ENCODE data around the gene PIK3R2. TPM values are rescaled to one million over a fixed set of nuclear protein-coding genes. Genes with fewer than 3 reads are reported as not detected.
A peak's percentile ranks its signal among the peaks of the same experiment; 100 is the strongest.

PIK3R2 gene
- total and polyA plus RNA-seq, 2 of the 13 experiments (the other 11 are each of a cell fraction or from before 2014, with no cell fraction given): 18.6 to 25.3 TPM

DNA sequence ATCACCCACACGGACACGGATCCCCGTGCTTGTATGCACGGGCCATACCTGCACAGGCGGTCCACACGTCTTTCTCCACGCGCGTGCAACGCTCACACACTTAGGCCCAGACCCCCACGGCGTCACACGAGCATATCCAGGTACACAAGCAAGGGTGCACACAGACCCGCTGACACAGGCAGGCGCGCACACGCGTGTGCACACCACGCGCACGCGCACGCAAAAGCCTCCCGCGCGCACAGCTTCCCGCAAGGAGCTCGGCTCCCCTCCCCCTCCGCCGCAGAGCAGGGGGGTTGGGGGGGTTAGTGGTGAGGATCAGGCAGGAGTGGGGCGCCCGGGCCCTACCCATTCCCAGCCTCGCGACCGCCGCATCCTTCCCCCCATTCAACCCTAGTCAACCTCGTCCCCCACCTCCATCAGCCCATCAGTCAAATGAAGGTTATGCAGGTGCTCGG lies 50.5 kb downstream of the PIK3R2 start (continued):
- TF ChIP-seq ZNF30 (CRISPR knock-in tag; IDR thresholded peaks at IDR 0.05) (0 out of 2 replicates have a peak, but pooled peaks have one; percentile 80), MIER3 (CRISPR knock-in tag; IDR thresholded peaks at IDR 0.05; ENCODE audit: borderline replicate concordance) (no peak), ZMYM3 (CRISPR knock-in tag; IDR thresholded peaks at IDR 0.05) (peak; percentile 24; the same call in 1 of the 2 replicates), AGO1 (IDR thresholded peaks at IDR 0.05; ENCODE audit: low read depth, low read length, poor library complexity, severe bottlenecking) (peak; percentile 15), ZNF556 (CRISPR knock-in tag; IDR thresholded peaks at IDR 0.05; ENCODE audit: borderline replicate concordance) (no peak), ERF (CRISPR knock-in tag; IDR thresholded peaks at IDR 0.05) (no peak), ZNF337 (CRISPR knock-in tag; IDR thresholded peaks at IDR 0.05; ENCODE audit: borderline replicate concordance, low read depth) (0 out of 2 replicates have a peak, but pooled peaks have one; percentile 1), MBNL3 (CRISPR knock-in tag; conservative IDR thresholded peaks at IDR 0.05) (no peak), ZNF563 (CRISPR knock-in tag; IDR thresholded peaks at IDR 0.05) (no peak), KLF13 (CRISPR knock-in tag; IDR thresholded peaks at IDR 0.05) (0 out of 2 replicates have a peak, but pooled peaks have one; percentile 27), ZNF883 (CRISPR knock-in tag; IDR thresholded peaks at IDR 0.05; ENCODE audit: not compliant biosample characterization) (peak; percentile 28), ATF2 (CRISPR knock-in tag; IDR thresholded peaks at IDR 0.05) (peak; percentile 10; the same call in 1 of the 2 replicates), ZNF577 (CRISPR knock-in tag; IDR thresholded peaks at IDR 0.05; ENCODE audit: borderline replicate concordance, low read depth) (no peak), RFX5 (IDR thresholded peaks at IDR 0.05; ENCODE audit: low read depth, low read length) (no peak), CHD2 (IDR thresholded peaks at IDR 0.05; ENCODE audit: low read depth, low read length) (no peak), NFRKB (IDR thresholded peaks at IDR 0.05) (no peak), TCF7L2 (IDR thresholded peaks at IDR 0.05; ENCODE audit: low read depth, low read length) (no peak), PHF8 (CRISPR knock-in tag; IDR thresholded peaks at IDR 0.05) (peak; percentile 46)
- TF ChIP-seq, protein P1, sequence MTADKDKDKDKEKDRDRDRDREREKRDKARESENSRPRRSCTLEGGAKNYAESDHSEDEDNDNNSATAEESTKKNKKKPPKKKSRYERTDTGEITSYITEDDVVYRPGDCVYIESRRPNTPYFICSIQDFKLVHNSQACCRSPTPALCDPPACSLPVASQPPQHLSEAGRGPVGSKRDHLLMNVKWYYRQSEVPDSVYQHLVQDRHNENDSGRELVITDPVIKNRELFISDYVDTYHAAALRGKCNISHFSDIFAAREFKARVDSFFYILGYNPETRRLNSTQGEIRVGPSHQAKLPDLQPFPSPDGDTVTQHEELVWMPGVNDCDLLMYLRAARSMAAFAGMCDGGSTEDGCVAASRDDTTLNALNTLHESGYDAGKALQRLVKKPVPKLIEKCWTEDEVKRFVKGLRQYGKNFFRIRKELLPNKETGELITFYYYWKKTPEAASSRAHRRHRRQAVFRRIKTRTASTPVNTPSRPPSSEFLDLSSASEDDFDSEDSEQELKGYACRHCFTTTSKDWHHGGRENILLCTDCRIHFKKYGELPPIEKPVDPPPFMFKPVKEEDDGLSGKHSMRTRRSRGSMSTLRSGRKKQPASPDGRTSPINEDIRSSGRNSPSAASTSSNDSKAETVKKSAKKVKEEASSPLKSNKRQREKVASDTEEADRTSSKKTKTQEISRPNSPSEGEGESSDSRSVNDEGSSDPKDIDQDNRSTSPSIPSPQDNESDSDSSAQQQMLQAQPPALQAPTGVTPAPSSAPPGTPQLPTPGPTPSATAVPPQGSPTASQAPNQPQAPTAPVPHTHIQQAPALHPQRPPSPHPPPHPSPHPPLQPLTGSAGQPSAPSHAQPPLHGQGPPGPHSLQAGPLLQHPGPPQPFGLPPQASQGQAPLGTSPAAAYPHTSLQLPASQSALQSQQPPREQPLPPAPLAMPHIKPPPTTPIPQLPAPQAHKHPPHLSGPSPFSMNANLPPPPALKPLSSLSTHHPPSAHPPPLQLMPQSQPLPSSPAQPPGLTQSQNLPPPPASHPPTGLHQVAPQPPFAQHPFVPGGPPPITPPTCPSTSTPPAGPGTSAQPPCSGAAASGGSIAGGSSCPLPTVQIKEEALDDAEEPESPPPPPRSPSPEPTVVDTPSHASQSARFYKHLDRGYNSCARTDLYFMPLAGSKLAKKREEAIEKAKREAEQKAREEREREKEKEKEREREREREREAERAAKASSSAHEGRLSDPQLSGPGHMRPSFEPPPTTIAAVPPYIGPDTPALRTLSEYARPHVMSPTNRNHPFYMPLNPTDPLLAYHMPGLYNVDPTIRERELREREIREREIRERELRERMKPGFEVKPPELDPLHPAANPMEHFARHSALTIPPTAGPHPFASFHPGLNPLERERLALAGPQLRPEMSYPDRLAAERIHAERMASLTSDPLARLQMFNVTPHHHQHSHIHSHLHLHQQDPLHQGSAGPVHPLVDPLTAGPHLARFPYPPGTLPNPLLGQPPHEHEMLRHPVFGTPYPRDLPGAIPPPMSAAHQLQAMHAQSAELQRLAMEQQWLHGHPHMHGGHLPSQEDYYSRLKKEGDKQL (CRISPR knock-in tag; IDR thresholded peaks at IDR 0.05; ENCODE audit: low read depth): no peak
- TF ChIP-seq, protein P2, sequence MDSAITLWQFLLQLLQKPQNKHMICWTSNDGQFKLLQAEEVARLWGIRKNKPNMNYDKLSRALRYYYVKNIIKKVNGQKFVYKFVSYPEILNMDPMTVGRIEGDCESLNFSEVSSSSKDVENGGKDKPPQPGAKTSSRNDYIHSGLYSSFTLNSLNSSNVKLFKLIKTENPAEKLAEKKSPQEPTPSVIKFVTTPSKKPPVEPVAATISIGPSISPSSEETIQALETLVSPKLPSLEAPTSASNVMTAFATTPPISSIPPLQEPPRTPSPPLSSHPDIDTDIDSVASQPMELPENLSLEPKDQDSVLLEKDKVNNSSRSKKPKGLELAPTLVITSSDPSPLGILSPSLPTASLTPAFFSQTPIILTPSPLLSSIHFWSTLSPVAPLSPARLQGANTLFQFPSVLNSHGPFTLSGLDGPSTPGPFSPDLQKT (CRISPR knock-in tag; IDR thresholded peaks at IDR 0.05; ENCODE audit: borderline replicate concordance): no peak
- TF ChIP-seq, protein P3, sequence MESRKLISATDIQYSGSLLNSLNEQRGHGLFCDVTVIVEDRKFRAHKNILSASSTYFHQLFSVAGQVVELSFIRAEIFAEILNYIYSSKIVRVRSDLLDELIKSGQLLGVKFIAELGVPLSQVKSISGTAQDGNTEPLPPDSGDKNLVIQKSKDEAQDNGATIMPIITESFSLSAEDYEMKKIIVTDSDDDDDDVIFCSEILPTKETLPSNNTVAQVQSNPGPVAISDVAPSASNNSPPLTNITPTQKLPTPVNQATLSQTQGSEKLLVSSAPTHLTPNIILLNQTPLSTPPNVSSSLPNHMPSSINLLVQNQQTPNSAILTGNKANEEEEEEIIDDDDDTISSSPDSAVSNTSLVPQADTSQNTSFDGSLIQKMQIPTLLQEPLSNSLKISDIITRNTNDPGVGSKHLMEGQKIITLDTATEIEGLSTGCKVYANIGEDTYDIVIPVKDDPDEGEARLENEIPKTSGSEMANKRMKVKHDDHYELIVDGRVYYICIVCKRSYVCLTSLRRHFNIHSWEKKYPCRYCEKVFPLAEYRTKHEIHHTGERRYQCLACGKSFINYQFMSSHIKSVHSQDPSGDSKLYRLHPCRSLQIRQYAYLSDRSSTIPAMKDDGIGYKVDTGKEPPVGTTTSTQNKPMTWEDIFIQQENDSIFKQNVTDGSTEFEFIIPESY (CRISPR knock-in tag; IDR thresholded peaks at IDR 0.05): peak; percentile 2; the same call in 1 of the 2 replicates
